H9 (cell line): ENCODE results near the gene HSPA12A. TPM values are rescaled to one million over a fixed set of nuclear protein-coding genes. Genes with fewer than 3 reads are reported as not detected.

ENCODE experiments used
- DNase-seq: peaks from one replicate; pipeline ENCODE4 v3.0.0-alpha.2; 2017
- H2AFZ ChIP-seq: one replicate; pipeline ENCODE4 v1.6.1; 2013; ENCODE audit warnings: mild to moderate bottlenecking, low read length, control low read depth, moderate library complexity
- H2AK5ac ChIP-seq: 2 replicates; pipeline ENCODE4 v1.6.1; 2013; ENCODE audit warnings: low read length, control low read depth, mixed read lengths; ENCODE audit not compliant: insufficient read length
- H2BK120ac ChIP-seq: one replicate; pipeline ENCODE4 v1.6.1; 2013; ENCODE audit warnings: low read depth, mild to moderate bottlenecking, low read length, control low read depth, inconsistent platforms; ENCODE audit not compliant: poor library complexity, severe bottlenecking
- H2BK12ac ChIP-seq: 2 replicates; pipeline ENCODE4 v1.6.1; 2013; ENCODE audit warnings: low read length, control low read depth, mixed read lengths, low read depth; ENCODE audit not compliant: insufficient read length
- H2BK15ac ChIP-seq: 2 replicates; pipeline ENCODE4 v1.6.1; 2013; ENCODE audit warnings: low read depth, low read length, control low read depth
- H2BK20ac ChIP-seq: one replicate; pipeline ENCODE4 v1.6.1; 2013; ENCODE audit warnings: low read depth, mild to moderate bottlenecking, low read length, control low read depth, inconsistent platforms; ENCODE audit not compliant: poor library complexity, severe bottlenecking
- H2BK5ac ChIP-seq: 2 replicates; pipeline ENCODE4 v1.6.1; 2013; ENCODE audit warnings: low read length, control low read depth, mixed read lengths; ENCODE audit not compliant: insufficient read length
- H3K14ac ChIP-seq: 2 replicates; pipeline ENCODE4 v1.6.1; 2013; ENCODE audit warnings: low read length, control low read depth; ENCODE audit not compliant: insufficient read depth
- H3K18ac ChIP-seq: 2 replicates; pipeline ENCODE4 v1.6.1; 2013; ENCODE audit warnings: low read depth, mild to moderate bottlenecking, mixed read lengths, low read length, control low read depth; ENCODE audit not compliant: insufficient read length
- H3K23ac ChIP-seq: 2 replicates; pipeline ENCODE4 v1.6.1; 2013; ENCODE audit warnings: low read length, control low read depth, mixed read lengths, low read depth; ENCODE audit not compliant: insufficient read length
- H3K23me2 ChIP-seq: 2 replicates; pipeline ENCODE4 v1.6.1; 2013; ENCODE audit warnings: low read depth, mild to moderate bottlenecking, mixed read lengths, low read length, control low read depth; ENCODE audit not compliant: insufficient read length, poor library complexity, severe bottlenecking
- H3K27ac ChIP-seq: 2 replicates; pipeline ENCODE4 v1.5.1; 2013; ENCODE audit warnings: low read length, control low read depth, mixed read lengths, low read depth; ENCODE audit not compliant: insufficient read length
- H3K27me3 ChIP-seq: 2 replicates; pipeline ENCODE4 v1.6.1; 2013; ENCODE audit warnings: low read length, control low read depth, inconsistent platforms; ENCODE audit not compliant: insufficient read depth
- H3K4ac ChIP-seq: 2 replicates; pipeline ENCODE4 v1.6.1; 2013; ENCODE audit warnings: low read depth, mild to moderate bottlenecking, control low read depth, inconsistent platforms, low read length, moderate library complexity
- H3K4me1 ChIP-seq: 2 replicates; pipeline ENCODE4 v1.6.1; 2013; ENCODE audit warnings: low read length, control low read depth, inconsistent platforms; ENCODE audit not compliant: insufficient read depth
- H3K4me2 ChIP-seq: 2 replicates; pipeline ENCODE4 v1.6.1; 2013; ENCODE audit warnings: low read length, control low read depth, mixed read lengths; ENCODE audit not compliant: insufficient read length, insufficient read depth
- H3K56ac ChIP-seq: 2 replicates; pipeline ENCODE4 v1.6.1; 2013; ENCODE audit warnings: low read depth, mild to moderate bottlenecking, mixed read lengths, low read length, control low read depth; ENCODE audit not compliant: insufficient read length
- H3K79me1 ChIP-seq: 2 replicates; pipeline ENCODE4 v1.6.1; 2013; ENCODE audit warnings: low read depth, mild to moderate bottlenecking, moderate library complexity, low read length, control low read depth, inconsistent platforms; ENCODE audit not compliant: insufficient read depth, poor library complexity, severe bottlenecking
- H3K79me2 ChIP-seq: 2 replicates; pipeline ENCODE4 v1.6.1; 2013; ENCODE audit warnings: low read length, control low read depth, inconsistent platforms; ENCODE audit not compliant: insufficient read depth
- H3K9ac ChIP-seq: 2 replicates; pipeline ENCODE4 v1.6.1; 2013; ENCODE audit warnings: low read length, control low read depth, mixed read lengths; ENCODE audit not compliant: insufficient read length; ENCODE audit errors: extremely low read depth
- H3K9me3 ChIP-seq: one replicate; pipeline ENCODE4 v1.6.1; 2013; ENCODE audit warnings: low read depth, low read length, inconsistent platforms; ENCODE audit not compliant: control insufficient read depth
- H3T11ph ChIP-seq: one replicate; pipeline ENCODE4 v1.6.1; 2013; ENCODE audit warnings: mild to moderate bottlenecking, low read length, control low read depth, inconsistent platforms
- H4K20me1 ChIP-seq: one replicate; pipeline ENCODE4 v1.6.1; 2013; ENCODE audit not compliant: control insufficient read depth, insufficient read length, insufficient read depth
- H4K5ac ChIP-seq: 2 replicates; pipeline ENCODE4 v1.6.1; 2013; ENCODE audit warnings: low read depth, mild to moderate bottlenecking, mixed read lengths, low read length, control low read depth; ENCODE audit not compliant: insufficient read length
- H4K8ac ChIP-seq: replicated peaks from 2 replicates; pipeline ENCODE4 v1.6.1; 2013; ENCODE audit warnings: low read length, control low read depth, mixed read lengths, low read depth; ENCODE audit not compliant: insufficient read length
- H4K91ac ChIP-seq: 2 replicates; pipeline ENCODE4 v1.6.1; 2013; ENCODE audit warnings: low read depth, mild to moderate bottlenecking, moderate library complexity, mixed read lengths, low read length, control low read depth; ENCODE audit not compliant: insufficient read length
- H3K27ac Mint-ChIP-seq, 3 experiments: 2 replicates in 2 of 3; 3 replicates in 1 of 3; pipeline ENCODE4 v1.8.0; 2020 to 2021; ENCODE audit warnings: mixed read lengths in 3 of 3, mild to moderate bottlenecking in 1 of 3, moderate library complexity in 1 of 3
- H3K27me3 Mint-ChIP-seq: 2 replicates; pipeline ENCODE4 v1.8.0; 2021; ENCODE audit warnings: low read depth, mild to moderate bottlenecking, moderate library complexity, mixed read lengths
- H3K36me3 Mint-ChIP-seq, 3 experiments: 2 replicates in 2 of 3; 3 replicates in 1 of 3; pipeline ENCODE4 v1.8.0; 2020 to 2021; ENCODE audit warnings: low read depth in 3 of 3, mixed read lengths in 3 of 3; ENCODE audit not compliant: insufficient read depth in 1 of 3
- H3K4me1 Mint-ChIP-seq, 2 experiments: 2 replicates each; pipeline ENCODE4 v1.8.0; 2020; ENCODE audit warnings: mixed read lengths in 2 of 2
- H3K4me3 Mint-ChIP-seq, 2 experiments: 2 replicates in 1 of 2; 3 replicates in 1 of 2; pipeline ENCODE4 v1.8.0; 2020 to 2021; ENCODE audit warnings: mild to moderate bottlenecking in 2 of 2, mixed read lengths in 2 of 2, moderate library complexity in 1 of 2
- H3K9me3 Mint-ChIP-seq, 2 experiments: 2 replicates in 1 of 2; 3 replicates in 1 of 2; pipeline ENCODE4 v1.8.0; 2020; ENCODE audit warnings: mild to moderate bottlenecking in 2 of 2, mixed read lengths in 2 of 2, moderate library complexity in 1 of 2
- CTCF ChIP-seq: fragments of 200-600 bp; sonication (generic); conservative IDR thresholded peaks from 3 replicates; pipeline ENCODE4 v1.8.0; 2021; ENCODE audit warnings: antibody characterized with exemption, mild to moderate bottlenecking
- WGBS: extraction: QIAGEN DNeasy Blood & Tissue Kit; methylation state at CpG from one replicate; pipeline ENCODE4 v1.1.7; 2013; ENCODE audit warnings: missing lambda C conversion rate, low lambda C conversion rate, mixed read lengths; ENCODE audit not compliant: insufficient read length; ENCODE audit errors: extremely low coverage; 5-methylcytosine and 5-hydroxymethylcytosine counted together
- total RNA-seq: library from RNA; stranded (reverse); gene quantifications from 2 replicates; pipeline ENCODE4 v1.2.1, GENCODE V29; 2021

HSPA12A gene
- total RNA-seq, 1 experiment from 2014 or later: 3.2 TPM

- H4K8ac ChIP-seq: no peak overlapping the region
- no peak overlapping the region for H2BK5ac ChIP-seq
- no peak overlapping the region for H3K18ac ChIP-seq
- H3K27ac ChIP-seq: no peak overlapping the region
- no peaks in the 10 kb centered on the region for H3K79me2 ChIP-seq
- H4K20me1 ChIP-seq: no peaks in the 10 kb centered on the region
- no peak overlapping the region for H2AFZ ChIP-seq
- no peak overlapping the region for H3K4me2 ChIP-seq
- no peak overlapping the region for H2BK15ac ChIP-seq
- Mint-ChIP-seq H3K36me3 (no peaks in the 10 kb centered on the region), H3K27me3 (peaks cover 8% of the 10 kb centered on the region), H3K4me3 (no peak overlapping the region), H3K27ac (no peak overlapping the region), H3K9me3 (no peaks in the 10 kb centered on the region), H3K4me1 (peaks cover 11 to 12% of the 10 kb centered on the region in 2 experiments)
- whole genome bisulfite sequencing: no CpG with 5 or more reads among the region's 17 CpGs
- H3K23me2 ChIP-seq: no peaks in the 10 kb centered on the region
- H2AK5ac ChIP-seq: no peak overlapping the region
- TF ChIP-seq CTCF: no peak
- H3T11ph ChIP-seq: no peak overlapping the region
- H3K4ac ChIP-seq: no peak overlapping the region
- H3K14ac ChIP-seq: no peak overlapping the region
- no peaks in the 10 kb centered on the region for H3K9me3 ChIP-seq
- H2BK20ac ChIP-seq: no peak overlapping the region
- H3K4me1 ChIP-seq: no peaks in the 10 kb centered on the region
- no peaks in the 10 kb centered on the region for H3K27me3 ChIP-seq
- no peaks in the 10 kb centered on the region for H3K79me1 ChIP-seq
- no peak overlapping the region for H3K56ac ChIP-seq
- no peak overlapping the region for H3K23ac ChIP-seq
- no peak overlapping the region for H3K9ac ChIP-seq
- no peak for DNase-seq
- no peak overlapping the region for H4K5ac ChIP-seq
- no peak overlapping the region for H4K91ac ChIP-seq
- H2BK120ac ChIP-seq: no peak overlapping the region
- H2BK12ac ChIP-seq: no peak overlapping the region
These were observed 109.7 kb downstream of the HSPA12A start for GRCh38 chr10:116632596-116633215.
